ENCODE data around the gene SPAG8. TPM values are rescaled to one million over a fixed set of nuclear protein-coding genes. Genes with fewer than 3 reads are reported as not detected.

The SPAG8 gene
- total and polyA plus RNA-seq, 2 experiments from 2014 or later: 0.45 TPM

GRCh38 chr9:35795695-35796094, 16.4 kb downstream of the SPAG8 start:
- H2AFZ ChIP-seq: no peak overlapping the region
- no peaks in the 10 kb centered on the region for H3K36me3 ChIP-seq (ENCODE audit: insufficient read depth)
- Mint-ChIP-seq H3K9me3 (no peaks in the 10 kb centered on the region), H3K27ac (no peak overlapping the region), H3K4me1 (peaks cover 10% of the 10 kb centered on the region; the same call in 2 of the 3 replicates), H3K36me3 (ENCODE audit: low read depth) (no peaks in the 10 kb centered on the region; the same call in 2 of the 3 replicates), H3K4me3 (no peak overlapping the region), H3K27me3 (ENCODE audit: insufficient read depth, low read depth, poor library complexity) (peaks cover 14% of the 10 kb centered on the region)
- no peak overlapping the region for H3K27ac ChIP-seq (ENCODE audit: low read depth)
- H3K4me2 ChIP-seq: no peak overlapping the region
- TF ChIP-seq ZNF114 (CRISPR knock-in tag; IDR thresholded peaks at IDR 0.05) (no peak), EZH2 (IDR thresholded peaks at IDR 0.05; ENCODE audit: low read depth, unreplicated experiment) (no peak), REST (IDR thresholded peaks at IDR 0.05; ENCODE audit: unreplicated experiment) (no peak), CTCF (conservative IDR thresholded peaks at IDR 0.05; ENCODE audit: low read depth in 2 of 2) (no peak)
- no peaks in the 10 kb centered on the region for H3K9me2 ChIP-seq (ENCODE audit: insufficient read depth)
- H3K27me3 ChIP-seq (ENCODE audit: insufficient read depth): peaks cover 4% of the 10 kb centered on the region; the same call in 1 of the 2 replicates
- H3K4me1 ChIP-seq (ENCODE audit: insufficient read depth): peaks cover 6% of the 10 kb centered on the region; the same call in 1 of the 2 replicates
- H3F3A ChIP-seq (replicated peaks; ENCODE audit: low read depth): 0 out of 2 replicates have a peak, but pooled peaks cover 3% of the 10 kb centered on the region
- DNase-seq (ENCODE audit: low spot score) (no peak), ATAC-seq (no peak)
- no peak overlapping the region for H3K4me3 ChIP-seq
- no peaks in the 10 kb centered on the region; the same call in 1 of the 2 replicates for H4K20me1 ChIP-seq (replicated peaks; ENCODE audit: insufficient read depth)
- H3K79me2 ChIP-seq (replicated peaks; ENCODE audit: insufficient read depth): no peaks in the 10 kb centered on the region

GRCh38 chr9:35793461-35793860, 18.6 kb downstream of the SPAG8 start:
- Mint-ChIP-seq H3K36me3 (ENCODE audit: low read depth) (no peaks in the 10 kb centered on the region), H3K9me3 (no peaks in the 10 kb centered on the region), H3K27me3 (ENCODE audit: insufficient read depth, low read depth, poor library complexity) (peaks cover 14% of the 10 kb centered on the region), H3K4me3 (no peak overlapping the region), H3K4me1 (peaks cover 23% of the 10 kb centered on the region), H3K27ac (no peak overlapping the region)
- DNase-seq (ENCODE audit: low spot score): no peak
- Histone ChIP-seq H4K20me1 (replicated peaks; ENCODE audit: insufficient read depth) (no peaks in the 10 kb centered on the region; the same call in 1 of the 2 replicates), H3K9me2 (ENCODE audit: insufficient read depth) (no peaks in the 10 kb centered on the region), H3K4me1 (ENCODE audit: insufficient read depth) (peaks cover 15% of the 10 kb centered on the region), H3K27me3 (ENCODE audit: insufficient read depth) (peaks cover 7% of the 10 kb centered on the region; the same call in 1 of the 2 replicates), H3K4me2 (no peak overlapping the region), H3K27ac (ENCODE audit: low read depth) (no peak overlapping the region), H3K79me2 (replicated peaks; ENCODE audit: insufficient read depth) (no peaks in the 10 kb centered on the region), H3F3A (replicated peaks; ENCODE audit: low read depth) (0 out of 2 replicates have a peak, but pooled peaks cover 3% of the 10 kb centered on the region), H3K4me3 (no peak overlapping the region), H2AFZ (no peak overlapping the region), H3K36me3 (ENCODE audit: insufficient read depth) (no peaks in the 10 kb centered on the region)
- ATAC-seq: no peak
- TF ChIP-seq POLR2AphosphoS5 (IDR thresholded peaks at IDR 0.05; ENCODE audit: low read depth) (no peak), EZH2 (IDR thresholded peaks at IDR 0.05; ENCODE audit: low read depth, unreplicated experiment) (no peak)

Data from GM23338 (cell line).